HL-60/S4 treated with retinoic acid at 250 ng/mL for 4 days and 3 days (cell line): ENCODE measurements around the gene MORN1.

Source experiments
- in situ Hi-C: fragments of 300-500 bp; cut with MboI; formaldehyde crosslinking; loops from 2 replicates; pipeline ENCODE4 v1.7.0; 2022; ENCODE audit warnings: low sequenced_read_pairs

The MORN1 gene

DNA sequence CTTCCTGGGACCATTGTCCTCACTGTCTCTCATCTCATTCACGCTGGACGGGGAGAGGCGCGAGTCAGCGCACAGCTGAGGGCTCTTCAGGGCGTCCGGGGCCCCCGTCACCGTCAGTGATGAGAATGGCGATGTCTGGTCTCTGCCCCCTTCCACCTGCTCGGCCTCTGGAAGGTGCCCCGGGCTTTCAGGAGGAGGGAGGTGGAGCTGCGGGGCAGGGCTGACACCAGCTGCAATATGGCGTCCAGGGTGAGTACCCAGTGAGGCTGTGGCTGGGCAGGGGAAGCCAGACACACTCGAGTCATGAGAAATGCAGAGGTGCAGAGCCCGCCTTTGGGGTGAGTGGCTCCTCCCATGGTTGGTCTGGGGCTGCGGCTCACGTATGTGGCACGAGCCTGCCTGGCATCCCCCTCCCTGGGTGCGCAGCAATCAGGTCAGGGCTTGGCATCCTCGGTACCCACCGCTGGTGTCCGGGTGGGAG, 15.1 kb downstream of the MORN1 start:
- in situ Hi-C loops: loop anchor here (10.0 kb wide), 1 partner anchor 182 kb away; the partner anchor contains the start of gene FAAP20

DNA sequence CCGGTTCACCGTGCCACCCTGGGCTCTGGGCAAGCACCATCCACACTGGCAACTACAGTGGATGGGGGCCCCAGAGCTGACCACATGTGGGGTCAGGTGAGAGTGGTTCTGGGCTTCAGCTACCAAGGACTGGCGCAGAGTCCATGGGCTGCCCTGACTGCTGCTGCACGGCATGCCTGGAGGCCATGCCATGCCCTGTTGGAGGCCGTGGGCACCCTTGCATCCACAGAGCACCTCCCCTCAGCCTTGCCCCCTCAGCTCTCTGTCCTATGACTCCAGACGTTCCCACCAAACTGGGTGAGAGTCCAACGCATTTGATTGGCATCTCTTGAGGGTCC, 15.5 kb downstream of the MORN1 start:
- in situ Hi-C loops: loop anchor here (10.0 kb wide), 1 partner anchor 181 kb away; the partner anchor contains the start of gene FAAP20

DNA sequence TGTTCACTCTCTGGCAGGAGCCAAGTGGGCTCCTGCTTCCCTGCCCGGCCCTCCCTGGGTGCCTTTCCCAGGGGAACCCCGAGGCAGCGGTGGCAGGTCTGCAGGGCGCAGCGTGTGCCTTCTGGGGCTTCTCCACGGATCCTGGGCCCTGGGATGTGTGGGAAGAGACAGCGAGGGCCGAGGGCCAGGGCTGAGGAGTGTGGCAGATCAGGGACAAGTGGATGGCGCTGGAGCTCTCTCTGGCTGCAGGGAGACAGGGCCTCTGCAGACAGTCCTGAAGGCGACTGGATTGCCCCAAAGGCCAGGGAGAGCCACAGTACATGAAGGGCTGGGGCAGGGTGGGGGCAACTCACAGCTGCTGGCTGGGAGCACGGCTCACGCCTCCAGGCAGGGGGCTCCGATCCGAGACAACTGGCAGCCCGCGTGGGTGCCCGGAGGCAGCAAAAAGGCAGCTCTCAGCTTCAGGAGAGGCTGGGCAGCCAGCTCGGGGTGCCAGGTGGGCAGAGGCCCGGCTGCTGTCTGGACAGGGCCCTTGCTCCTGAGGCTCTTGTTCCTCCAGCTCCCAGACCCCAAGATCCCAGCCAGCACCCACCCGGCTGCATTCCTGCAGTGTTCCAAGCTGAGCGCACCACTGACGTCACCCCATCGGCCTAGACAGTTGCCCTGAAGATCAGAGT, 16.0 kb downstream of the MORN1 start:
- in situ Hi-C loops: loop anchor here (10.0 kb wide), 1 partner anchor 181 kb away; the partner anchor contains the start of gene FAAP20

DNA sequence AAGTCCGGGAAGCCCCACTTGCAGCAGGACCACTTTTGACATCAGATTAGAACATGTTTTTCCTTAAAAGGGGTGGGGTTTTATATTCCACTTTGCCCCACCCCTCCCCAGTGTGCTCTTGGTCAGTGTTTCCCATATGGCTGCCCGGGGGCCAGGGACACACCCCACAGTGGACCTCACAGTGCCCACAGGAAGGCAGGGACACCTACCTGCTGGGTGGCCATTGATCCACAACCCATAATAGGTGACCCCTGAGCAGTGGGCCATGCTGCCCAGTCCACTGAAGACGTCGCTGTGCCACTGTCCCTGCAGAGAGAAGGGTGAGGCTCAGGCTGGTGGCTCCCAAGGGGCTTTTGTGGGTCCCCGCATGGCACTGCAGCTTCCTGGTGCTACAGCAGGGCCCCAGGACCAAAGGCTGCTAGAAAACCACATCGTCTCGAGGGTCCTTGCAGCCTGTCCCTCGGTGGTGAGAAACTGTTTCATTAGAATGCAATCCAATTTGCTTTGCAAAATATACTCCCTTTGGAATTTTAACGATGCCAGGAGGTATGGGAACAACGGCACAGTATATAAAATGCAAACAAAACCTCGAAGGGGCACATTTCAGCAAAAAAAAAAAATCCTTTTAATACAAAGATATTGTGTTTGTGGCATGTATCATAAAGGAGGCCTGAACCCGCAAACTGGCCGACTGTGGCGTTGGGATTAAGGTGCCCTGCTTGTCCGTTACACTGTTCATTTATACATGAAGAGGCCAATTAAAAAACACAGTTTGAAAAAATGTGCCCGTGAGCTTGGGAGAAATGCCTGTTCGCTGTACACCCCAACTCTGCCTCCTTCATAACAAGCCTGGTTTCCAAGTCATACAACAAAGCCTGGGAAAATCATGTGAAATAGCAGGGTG, 16.9 kb downstream of the MORN1 start:
- in situ Hi-C loops: loop anchor here (10.0 to 25.0 kb wide), 2 partner anchors 180 to 412 kb away; partner anchors contain the start of gene FAAP20

DNA sequence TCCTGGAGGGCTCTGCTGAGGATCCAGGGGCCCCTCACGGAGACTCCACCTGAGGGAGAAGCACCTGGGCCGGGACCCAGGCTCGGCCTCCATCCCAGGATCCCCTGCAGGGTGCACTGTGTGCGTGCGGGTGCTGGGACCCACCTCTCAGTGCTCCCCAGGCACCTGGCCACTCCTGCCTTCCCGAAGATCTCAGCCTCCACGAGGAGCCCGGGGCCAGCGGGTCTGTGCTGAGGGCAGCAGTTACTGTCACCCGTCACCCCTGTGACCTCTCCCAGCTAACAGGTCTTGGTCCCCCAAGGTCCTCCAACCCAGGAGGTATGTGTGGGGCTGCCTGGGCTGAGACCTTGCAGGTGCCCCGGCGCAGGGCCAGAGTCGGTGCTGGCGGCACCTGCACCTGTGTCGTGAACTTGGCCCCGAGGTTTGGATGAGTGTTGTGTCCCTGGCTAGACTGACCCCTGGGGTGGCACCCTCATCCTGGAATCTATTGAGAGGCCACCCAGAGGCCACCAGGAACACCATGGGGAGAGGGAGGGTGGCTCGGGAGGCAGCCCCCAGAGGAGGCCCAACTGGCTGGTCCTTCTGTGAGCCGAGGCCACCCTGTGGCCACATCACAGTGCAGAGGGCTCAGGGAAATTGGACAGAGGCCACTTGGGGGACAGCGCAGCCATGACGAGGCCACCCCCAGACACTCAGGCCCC, 17.7 kb downstream of the MORN1 start:
- in situ Hi-C loops: loop anchor here (10.0 to 25.0 kb wide), 2 partner anchors 179 to 411 kb away; partner anchors contain the start of gene FAAP20

DNA sequence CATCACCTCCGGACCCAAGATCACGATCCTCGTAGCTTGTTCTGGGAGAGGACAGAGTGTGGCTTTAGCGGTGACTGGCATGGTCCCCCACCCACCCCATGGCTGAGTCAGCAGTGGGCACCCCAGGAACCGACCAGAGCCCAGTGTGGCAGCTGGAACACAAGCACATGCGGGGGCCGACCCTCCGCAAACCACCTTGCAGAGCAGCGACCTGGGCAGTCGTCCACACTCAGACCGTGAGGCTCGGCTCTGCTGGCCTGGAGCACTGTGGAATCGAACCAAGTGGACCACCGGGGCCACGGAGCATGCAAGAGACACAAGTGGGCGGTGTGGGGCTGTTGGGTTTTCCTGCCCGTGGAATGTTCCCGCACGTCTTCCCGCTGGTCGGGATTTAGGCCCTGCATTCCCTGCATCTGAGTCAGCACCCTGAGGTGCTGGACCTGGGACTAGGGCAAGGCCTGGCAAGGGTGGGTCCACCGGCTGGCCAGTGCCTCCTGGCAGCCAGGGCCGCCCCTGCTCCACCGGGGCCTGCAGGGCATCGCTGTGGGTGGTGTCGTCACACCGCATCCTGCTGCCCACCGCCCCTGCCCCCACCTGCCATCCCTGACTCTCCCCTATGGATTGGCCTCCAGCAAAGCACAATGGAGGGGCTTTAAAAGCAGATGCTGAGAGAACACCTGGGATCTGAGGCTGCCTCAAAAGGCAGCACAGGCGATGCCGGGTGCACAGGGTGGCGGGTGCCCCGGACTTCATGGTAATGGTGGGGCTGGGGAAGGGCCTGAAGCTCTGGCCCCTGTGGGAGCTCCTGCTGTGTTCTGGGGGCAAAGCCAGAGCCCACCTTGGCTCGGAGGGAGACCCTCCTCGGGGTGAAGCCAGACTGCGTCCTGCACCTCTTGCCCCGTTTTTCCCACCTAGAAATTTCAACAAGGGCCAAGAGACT, 18.5 kb downstream of the MORN1 start:
- in situ Hi-C loops: loop anchor here (10.0 to 25.0 kb wide), 2 partner anchors 178 to 411 kb away; partner anchors contain the start of gene FAAP20

DNA sequence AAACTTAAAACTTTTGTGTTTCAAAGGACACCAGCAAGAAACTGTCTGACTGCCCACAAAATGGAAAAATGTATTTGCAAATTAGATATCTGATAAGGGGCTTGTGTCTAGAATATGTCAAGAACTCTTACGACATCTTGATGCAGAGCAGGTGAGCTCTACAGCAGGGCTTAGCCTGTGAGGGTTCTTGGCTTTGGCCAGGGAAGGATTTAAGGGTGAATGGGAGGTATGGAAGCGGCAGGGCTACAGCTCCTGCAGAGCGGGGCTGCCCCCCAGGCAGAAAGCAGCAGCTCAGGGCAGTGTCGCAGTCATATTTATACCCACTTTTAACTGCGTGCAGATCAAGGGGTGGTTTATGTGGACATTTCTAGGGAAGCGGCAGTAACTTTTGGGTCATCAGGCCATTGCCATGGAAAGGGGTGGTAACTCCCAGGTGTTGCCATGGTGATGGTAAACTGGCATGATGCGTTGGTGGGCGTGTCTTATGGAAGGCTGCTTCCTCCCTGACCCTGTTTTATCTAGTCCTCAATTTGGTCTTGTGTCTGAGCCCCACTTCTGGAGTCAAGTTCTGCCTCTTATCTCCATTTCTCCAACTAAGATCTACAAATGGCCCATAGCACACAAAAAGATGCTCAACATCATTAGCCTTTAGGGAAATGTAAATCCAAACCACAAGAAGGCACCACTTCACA, 23.2 kb downstream of the MORN1 start:
- in situ Hi-C loops: loop anchor here (25.0 kb wide), 1 partner anchor 406 kb away; no protein-coding TSS in a partner anchor

DNA sequence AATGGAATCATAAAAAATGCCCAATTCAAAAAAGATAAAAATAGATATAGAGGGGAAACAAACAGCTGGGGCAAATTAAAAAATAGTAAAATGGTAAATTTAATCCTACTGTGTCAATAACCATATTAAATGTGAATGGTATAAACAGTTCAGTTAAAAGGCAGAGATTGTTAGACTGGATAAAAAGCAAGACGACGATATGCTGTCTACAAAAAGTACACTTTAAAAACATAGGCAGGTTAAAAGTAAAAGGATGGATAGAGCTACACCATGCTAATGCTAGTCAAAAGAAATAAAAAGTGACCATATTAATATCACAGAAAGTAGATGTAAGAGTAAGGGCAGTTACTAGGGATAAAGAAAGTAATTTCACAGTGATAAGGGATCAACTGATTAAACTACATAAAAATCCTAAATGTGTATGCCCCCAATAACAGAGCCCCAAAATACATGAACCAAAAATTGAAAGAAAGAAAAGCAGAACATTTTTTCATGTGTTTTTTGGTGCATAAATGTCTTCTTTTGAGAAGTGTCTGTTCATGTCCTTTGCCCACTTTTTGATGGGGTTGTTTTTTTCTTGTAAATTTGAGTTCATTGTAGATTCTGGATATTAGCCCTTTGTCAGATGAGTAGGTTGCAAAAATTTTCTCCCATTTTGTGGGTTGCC, 27.4 kb downstream of the MORN1 start:
- in situ Hi-C loops: loop anchor here (25.0 kb wide), 1 partner anchor 402 kb away; no protein-coding TSS in a partner anchor

DNA sequence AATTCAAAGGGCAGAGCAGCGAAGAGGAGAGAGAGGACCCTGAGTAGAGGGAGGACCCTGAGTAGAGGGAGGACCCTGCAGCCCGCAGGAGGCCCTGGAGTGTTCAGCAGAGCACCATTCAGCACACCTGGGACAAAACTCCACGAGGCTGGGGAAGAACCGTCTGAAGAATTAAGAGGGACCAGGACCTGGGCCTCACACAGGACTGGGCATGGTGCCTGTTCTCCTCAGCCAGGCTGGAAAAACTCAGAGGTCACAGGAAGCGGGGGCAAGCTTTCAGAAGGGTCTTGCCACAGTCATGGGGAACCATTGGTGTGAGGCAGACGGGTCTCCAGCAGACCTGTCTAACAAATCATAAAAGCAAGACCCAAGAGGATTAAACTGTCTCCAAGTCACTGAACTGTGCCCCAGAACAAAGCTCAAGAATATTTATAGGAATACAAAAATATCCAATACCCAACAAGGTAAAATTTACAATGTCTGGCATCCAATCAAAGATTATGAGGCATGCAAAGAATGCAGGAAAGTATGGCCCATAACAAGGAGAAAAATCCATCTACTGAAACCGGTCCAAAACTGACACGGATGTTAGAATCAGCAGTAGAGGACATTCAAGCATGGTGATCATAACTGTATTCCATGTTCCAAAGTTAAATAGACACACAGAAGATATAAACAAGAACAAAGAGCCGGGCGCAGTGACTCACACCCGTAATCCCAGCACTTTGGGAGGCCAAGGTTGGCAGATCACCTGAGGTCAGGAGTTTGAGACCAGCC, 30.6 kb downstream of the MORN1 start:
- in situ Hi-C loops: loop anchor here (25.0 kb wide), 1 partner anchor 398 kb away; no protein-coding TSS in a partner anchor

DNA sequence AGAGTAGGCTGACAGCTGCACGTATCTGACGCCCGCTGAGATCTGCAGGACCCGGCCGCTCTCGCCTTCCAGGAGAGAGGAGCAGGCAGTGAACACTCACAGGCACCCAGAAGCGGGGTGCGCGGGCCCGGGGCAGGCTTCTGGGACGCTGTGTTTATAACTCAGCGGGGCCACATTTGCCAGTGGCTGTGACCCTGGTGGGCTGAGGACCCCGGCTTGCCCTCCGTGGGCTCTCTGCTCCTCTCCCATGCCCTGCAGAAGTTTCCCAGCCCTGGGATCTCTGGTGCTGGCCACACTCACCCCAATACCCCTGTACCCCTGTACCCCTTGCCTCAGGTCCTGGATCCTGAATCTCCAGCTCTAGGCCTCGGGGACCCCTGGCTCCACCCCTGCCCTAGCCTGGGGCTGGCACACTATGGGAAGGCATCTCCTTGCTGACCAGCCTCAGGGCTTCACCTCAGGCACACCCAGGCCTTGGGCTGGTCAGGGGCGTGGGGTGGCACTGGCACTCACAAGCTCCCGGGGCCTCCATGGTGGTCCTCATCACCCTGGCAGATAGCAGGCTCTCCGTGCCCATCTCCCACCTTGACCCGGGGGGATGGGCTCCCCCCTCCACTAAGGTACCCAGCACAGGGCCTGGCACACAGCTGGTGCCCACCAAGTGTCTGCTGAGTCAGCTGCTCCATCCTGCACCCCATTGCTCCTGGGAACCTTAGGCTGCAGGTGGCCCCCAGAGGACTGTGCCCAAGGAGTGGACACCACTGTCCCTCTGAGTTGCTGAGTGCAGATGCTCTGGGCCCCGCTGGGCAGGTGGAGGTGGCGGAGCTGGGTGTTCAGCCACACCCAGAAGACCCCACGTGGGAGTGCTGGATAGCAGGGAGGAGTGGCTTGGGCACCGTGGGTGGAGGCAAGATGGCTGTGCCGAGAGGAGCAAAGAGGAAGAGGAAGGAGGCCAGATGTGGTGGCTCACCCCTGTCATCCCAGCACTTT, 32.4 kb downstream of the MORN1 start:
- in situ Hi-C loops: loop anchor here (25.0 kb wide), 1 partner anchor 397 kb away; no protein-coding TSS in a partner anchor

DNA sequence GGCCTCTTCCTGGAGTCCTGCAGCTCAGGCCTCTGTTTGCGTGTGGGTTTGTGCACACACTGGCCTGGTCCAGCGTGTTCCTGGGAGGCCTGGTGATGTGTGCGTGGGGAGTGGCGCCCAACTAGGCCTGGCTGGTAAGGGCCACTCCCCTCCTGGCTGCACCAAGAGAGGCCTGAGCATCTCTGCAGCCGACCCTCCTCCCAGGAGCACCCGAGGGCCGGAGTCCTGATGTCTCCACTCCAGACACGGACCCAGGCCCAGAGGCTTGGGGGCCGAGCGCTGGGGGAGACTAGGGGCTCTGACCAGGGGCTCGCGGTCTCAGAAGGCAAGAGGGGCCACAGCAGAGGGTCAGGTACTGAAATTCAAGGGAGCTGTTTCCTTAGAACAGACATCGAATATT, 33.3 kb downstream of the MORN1 start:
- in situ Hi-C loops: loop anchor here (25.0 kb wide), 1 partner anchor 396 kb away; no protein-coding TSS in a partner anchor

DNA sequence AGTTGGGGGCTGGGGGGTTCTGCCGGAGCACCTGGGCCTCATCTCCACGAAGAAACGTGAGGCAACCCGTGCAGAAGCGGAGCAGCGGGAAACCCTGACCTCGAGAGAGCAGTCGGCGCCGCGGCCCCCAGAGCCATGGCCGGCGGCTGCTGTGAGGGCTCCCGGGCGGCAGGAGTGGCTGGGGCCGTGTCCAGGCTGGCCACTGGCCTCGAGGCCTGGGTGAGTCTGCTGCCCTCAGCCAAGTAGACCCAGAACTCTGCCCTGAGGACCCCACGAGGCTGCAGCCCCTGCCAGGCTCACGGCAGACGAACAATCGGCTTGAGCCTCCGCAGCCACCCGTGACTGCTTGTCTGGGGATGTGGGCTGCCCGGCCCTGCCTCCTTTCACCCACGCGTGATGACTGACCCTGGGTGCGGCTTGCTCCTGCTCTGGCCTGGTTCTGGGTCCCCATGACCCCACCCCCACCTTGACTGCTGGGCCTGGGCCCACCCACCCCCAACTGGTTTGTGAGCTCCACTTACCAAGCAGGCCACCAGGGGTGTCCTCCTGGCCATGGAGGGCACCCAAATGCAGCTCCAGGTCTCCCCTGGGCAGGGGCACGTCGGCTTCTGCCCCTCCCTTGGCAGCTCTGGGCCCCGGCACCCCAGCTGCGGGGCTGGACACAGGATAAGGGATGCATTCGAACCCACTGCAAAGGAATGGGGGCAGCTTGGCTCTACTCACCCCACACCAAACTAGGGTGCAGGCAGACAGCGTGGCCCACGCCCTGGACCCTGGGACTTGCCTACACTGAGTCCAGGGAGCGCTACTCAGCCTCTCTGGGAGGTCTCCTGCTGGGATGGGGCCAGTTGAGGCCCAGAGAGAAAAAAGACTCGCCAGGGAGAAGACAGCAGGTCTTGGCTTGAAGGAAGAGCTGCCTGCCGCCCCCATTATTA, 34.2 kb downstream of the MORN1 start:
- in situ Hi-C loops: loop anchor here (25.0 kb wide), 1 partner anchor 395 kb away; no protein-coding TSS in a partner anchor

DNA sequence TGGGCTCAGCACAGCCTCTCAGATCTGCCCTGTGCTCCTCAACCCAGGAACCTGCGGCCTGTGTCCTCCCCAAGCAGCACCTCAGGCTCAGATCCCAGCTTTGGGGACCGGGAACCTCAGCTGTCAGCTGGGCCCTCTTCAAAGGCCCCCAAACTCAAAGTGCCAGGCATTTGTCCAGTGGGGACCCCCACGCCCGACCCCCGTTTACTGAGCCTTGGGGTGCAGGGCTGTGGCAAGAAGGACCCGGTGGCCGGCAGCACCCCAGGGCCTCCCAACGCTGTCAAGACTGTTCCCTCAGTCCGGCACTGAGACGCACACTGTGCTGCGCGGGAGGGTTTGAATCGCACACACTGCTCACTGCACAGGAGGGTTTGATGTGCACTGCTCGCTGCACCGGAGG, 35.0 kb downstream of the MORN1 start:
- in situ Hi-C loops: loop anchor here (25.0 kb wide), 1 partner anchor 394 kb away; no protein-coding TSS in a partner anchor

DNA sequence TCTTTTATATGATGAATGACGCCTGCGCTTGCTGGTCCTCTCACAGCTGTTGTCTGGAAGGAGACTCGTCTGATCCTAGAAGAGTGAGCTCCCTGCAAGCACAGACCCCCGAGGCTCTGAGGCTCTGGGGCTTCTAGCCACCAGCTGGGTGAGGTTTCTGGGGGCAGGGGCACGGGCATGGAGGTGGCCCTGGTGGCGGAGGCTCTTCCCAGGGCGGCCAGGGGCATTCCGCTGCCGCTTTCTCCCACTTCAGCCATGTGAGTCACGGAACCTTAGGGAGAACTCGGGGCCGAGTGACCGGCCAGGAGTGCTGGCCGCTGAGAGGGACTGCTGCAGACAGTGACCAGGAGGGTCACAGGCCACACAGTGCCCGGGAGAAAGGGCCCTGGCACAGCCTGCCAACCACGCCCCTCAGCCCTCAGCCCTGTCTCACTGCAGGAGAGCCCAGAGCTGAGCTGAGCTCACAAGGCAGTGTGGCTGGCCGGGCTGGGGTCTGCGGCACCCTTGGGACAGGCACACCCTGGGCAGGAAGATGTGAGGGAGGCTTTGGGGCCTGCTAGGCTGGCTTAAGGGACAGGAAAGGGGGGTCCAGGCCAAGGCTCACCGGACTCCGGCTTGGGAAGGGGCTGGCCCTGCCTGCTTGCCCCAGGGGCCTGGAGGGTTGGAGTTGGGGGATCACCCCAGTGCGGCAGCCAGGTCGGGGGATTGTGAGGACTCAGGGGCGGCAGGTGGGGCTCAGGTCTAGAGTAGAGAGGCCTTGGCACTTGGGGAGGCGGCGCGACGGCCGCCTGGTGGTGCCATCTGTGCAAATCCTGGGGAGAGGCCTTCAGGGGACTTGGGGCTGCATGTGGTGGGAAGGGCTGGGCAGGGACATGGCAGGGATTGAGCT, 35.7 kb downstream of the MORN1 start:
- in situ Hi-C loops: loop anchor here (25.0 kb wide), 1 partner anchor 393 kb away; no protein-coding TSS in a partner anchor
